Measurements from ENCODE around the gene SHROOM2.
"Not testable (repeated sequence)": the region's sequence is repeated elsewhere in the genome, so short reads cannot be mapped to it uniquely, and the experiment has no call there.

The SHROOM2 gene

GRCh38 chrX:9829308-9830267 lies 43.4 kb downstream of the SHROOM2 start:
- peak; percentile 35 for DNase-seq (ENCODE audit: low spot score)

GRCh38 chrX:9832811-9833210 lies 46.6 kb downstream of the SHROOM2 start:
- no peak for DNase-seq (ENCODE audit: low spot score)

- no peak for DNase-seq (ENCODE audit: low spot score)
These were observed 49.5 kb downstream of the SHROOM2 start for GRCh38 chrX:9835585-9836210.

GRCh38 chrX:9842541-9842940 lies 56.3 kb downstream of the SHROOM2 start:
- peak; percentile 2 for DNase-seq (ENCODE audit: low spot score)

- no peak for DNase-seq (ENCODE audit: low spot score)
These were observed 58.8 kb downstream of the SHROOM2 start for GRCh38 chrX:9844936-9845577.

GRCh38 chrX:9845578-9845952 lies 59.3 kb downstream of the SHROOM2 start:
- DNase-seq (ENCODE audit: low spot score): no peak

GRCh38 chrX:9846631-9847030 lies 60.4 kb downstream of the SHROOM2 start:
- no peak for DNase-seq (ENCODE audit: low spot score)

- peak; percentile 30 for DNase-seq (ENCODE audit: low spot score)
These were observed 60.8 kb downstream of the SHROOM2 start for GRCh38 chrX:9847071-9847470.

- no peak for DNase-seq (ENCODE audit: low spot score)
These were observed 62.7 kb downstream of the SHROOM2 start for GRCh38 chrX:9848718-9849479.

GRCh38 chrX:9851890-9852289 lies 65.7 kb downstream of the SHROOM2 start:
- DNase-seq (ENCODE audit: low spot score): no peak

- DNase-seq (ENCODE audit: low spot score): no peak
These were observed 67.1 kb downstream of the SHROOM2 start for GRCh38 chrX:9853307-9853706.

GRCh38 chrX:9855561-9856283 lies 69.5 kb downstream of the SHROOM2 start:
- DNase-seq (ENCODE audit: low spot score): no peak

GRCh38 chrX:9856588-9856987 lies 70.4 kb downstream of the SHROOM2 start:
- DNase-seq (ENCODE audit: low spot score): no peak

- DNase-seq (ENCODE audit: low spot score): no peak
These were observed 71.6 kb downstream of the SHROOM2 start for GRCh38 chrX:9857575-9858474.

GRCh38 chrX:9858684-9859083 lies 72.5 kb downstream of the SHROOM2 start:
- DNase-seq (ENCODE audit: low spot score): not testable (repeated sequence)

GRCh38 chrX:9859711-9860555 lies 73.7 kb downstream of the SHROOM2 start:
- no peak for DNase-seq (ENCODE audit: low spot score)

- no peak for DNase-seq (ENCODE audit: low spot score)
These were observed 74.6 kb downstream of the SHROOM2 start for GRCh38 chrX:9860826-9861225.

GRCh38 chrX:9861711-9862110 lies 75.5 kb downstream of the SHROOM2 start:
- DNase-seq (ENCODE audit: low spot score): no peak

- no peak for DNase-seq (ENCODE audit: low spot score)
These were observed 76.3 kb downstream of the SHROOM2 start for GRCh38 chrX:9862525-9862924.

Measured in LoVo (cell line).